Dedifferentiated amniotic fluid mesenchymal stem cell (primary cell): ENCODE results near the gene POLA1.

Experiments used
- DNase-seq: peaks from one replicate; pipeline ENCODE4 v3.0.0-alpha.2; 2016; ENCODE audit errors: extremely low spot score

POLA1 gene

GRCh38 chrX:25026576-25026975 is 332.9 kb downstream of the POLA1 start:
- no peak for DNase-seq

GRCh38 chrX:25028726-25029125 is 335.0 kb downstream of the POLA1 start:
- DNase-seq = no peak

- no peak for DNase-seq
These were observed 335.6 kb downstream of the POLA1 start for GRCh38 chrX:25029288-25029825.

- DNase-seq = no peak
These were observed 341.2 kb downstream of the POLA1 start for GRCh38 chrX:25034889-25035288.

GRCh38 chrX:25039036-25039435 is 345.3 kb downstream of the POLA1 start:
- no peak for DNase-seq

GRCh38 chrX:25043192-25043591 is 349.5 kb downstream of the POLA1 start:
- no peak for DNase-seq
